ENCODE data around the gene CRYBB2. TPM values are rescaled to one million over a fixed set of nuclear protein-coding genes. Genes with fewer than 3 reads are reported as not detected.

The CRYBB2 gene
- total RNA-seq, 1 donor from 2014 or later: not detected

GRCh38 chr22:25210793-25211192 lies 8.6 kb upstream of the CRYBB2 start:
- Mint-ChIP-seq H3K4me1 (no peaks in the 10 kb centered on the region), H3K27ac (no peak overlapping the region), H3K9me3 (peaks cover 3% of the 10 kb centered on the region), H3K36me3 (ENCODE audit: low read depth) (no peaks in the 10 kb centered on the region), H3K27me3 (peaks cover 7% of the 10 kb centered on the region), H3K4me3 (no peak overlapping the region)
- intact Hi-C loops (cut with micrococcal nuclease): no loop called here
- ChIA-PET CTCF (no interaction called here), POLR2A (no interaction called here)
- ATAC-seq (ENCODE audit: low read depth): no peak
- TF ChIP-seq CTCF (IDR thresholded peaks at IDR 0.05): no peak
- DNase-seq: no peak

- ChIA-PET CTCF (no interaction called here), POLR2A (no interaction called here)
- no peak for ATAC-seq (ENCODE audit: low read depth)
- no peak for TF ChIP-seq CTCF (IDR thresholded peaks at IDR 0.05)
- Mint-ChIP-seq H3K4me3 (no peak overlapping the region), H3K36me3 (ENCODE audit: low read depth) (no peaks in the 10 kb centered on the region), H3K9me3 (peaks cover 3% of the 10 kb centered on the region), H3K4me1 (no peaks in the 10 kb centered on the region), H3K27me3 (peaks cover 9% of the 10 kb centered on the region), H3K27ac (no peak overlapping the region)
- DNase-seq: no peak
- intact Hi-C loops (cut with micrococcal nuclease): no loop called here
Measured at GRCh38 chr22:25212337-25212736, 7.1 kb upstream of the CRYBB2 start.

GRCh38 chr22:25213221-25213620 lies 6.2 kb upstream of the CRYBB2 start:
- H3K4me1 Mint-ChIP-seq: no peaks in the 10 kb centered on the region
- ChIA-PET CTCF (no interaction called here), POLR2A (no interaction called here)
- H3K4me3 Mint-ChIP-seq: no peak overlapping the region
- no peak overlapping the region for H3K27ac Mint-ChIP-seq
- ATAC-seq (ENCODE audit: low read depth): no peak
- peaks cover 3% of the 10 kb centered on the region for H3K9me3 Mint-ChIP-seq
- intact Hi-C loops (cut with micrococcal nuclease): no loop called here
- TF ChIP-seq CTCF (IDR thresholded peaks at IDR 0.05): no peak
- no peak for DNase-seq
- no peaks in the 10 kb centered on the region for H3K36me3 Mint-ChIP-seq (ENCODE audit: low read depth)
- peaks cover 12% of the 10 kb centered on the region for H3K27me3 Mint-ChIP-seq

- no peaks in the 10 kb centered on the region for H3K36me3 Mint-ChIP-seq (ENCODE audit: low read depth)
- peaks cover 14% of the 10 kb centered on the region for H3K27me3 Mint-ChIP-seq
- H3K27ac Mint-ChIP-seq: no peak overlapping the region
- ChIA-PET CTCF (no interaction called here), POLR2A (no interaction called here)
- TF ChIP-seq CTCF (IDR thresholded peaks at IDR 0.05): no peak
- DNase-seq (no peak), ATAC-seq (ENCODE audit: low read depth) (no peak)
- H3K4me3 Mint-ChIP-seq: no peak overlapping the region
- H3K4me1 Mint-ChIP-seq: no peaks in the 10 kb centered on the region
- intact Hi-C loops (cut with micrococcal nuclease): no loop called here
- peaks cover 3% of the 10 kb centered on the region for H3K9me3 Mint-ChIP-seq
Measured at GRCh38 chr22:25216230-25216629, 3.2 kb upstream of the CRYBB2 start.

- H3K27me3 Mint-ChIP-seq: peaks cover 13% of the 10 kb centered on the region
- H3K4me3 Mint-ChIP-seq: no peak overlapping the region
- no peaks in the 10 kb centered on the region for H3K9me3 Mint-ChIP-seq
- POLR2A ChIA-PET: no interaction called here
- no peak for TF ChIP-seq CTCF (IDR thresholded peaks at IDR 0.05)
- no peaks in the 10 kb centered on the region for H3K4me1 Mint-ChIP-seq
- no peaks in the 10 kb centered on the region for H3K36me3 Mint-ChIP-seq (ENCODE audit: low read depth)
- CTCF ChIA-PET: no interaction called here
- intact Hi-C loops (cut with micrococcal nuclease): no loop called here
- no peak overlapping the region for H3K27ac Mint-ChIP-seq
- DNase-seq (no peak), ATAC-seq (ENCODE audit: low read depth) (no peak)
Measured at GRCh38 chr22:25219948-25220442, 556 bp downstream of the CRYBB2 start.

Measured in activated B cell treated with CpG ODN at 0.5 μM for 24 hours (primary cell).